GM19328 (cell line): ENCODE data around the gene ELOVL2.
A peak's percentile ranks its signal among the peaks of the same experiment; 100 is the strongest.
"Not testable (repeated sequence)": the region's sequence is repeated elsewhere in the genome, so short reads cannot be mapped to it uniquely, and the experiment has no call there.

Experiments
- ATAC-seq: cut with Tn5 transposase; IDR thresholded peaks from one replicate; pipeline ENCODE4 v1.9.1; 2021; ENCODE audit warnings: mild to moderate bottlenecking, moderate library complexity; ENCODE audit not compliant: unreplicated experiment

Gene ELOVL2

GRCh38 chr6:11043961-11044711, at the start of gene ELOVL2:
Gene ELOVL2, minus strand, starts transcription at chr6:11044305. Its CDS starts 75 bp downstream, at chr6:11044230.
- no peak for ATAC-seq

GRCh38 chr6:11093376-11093625, 49.2 kb upstream of the ELOVL2 start:
- ATAC-seq: peak; percentile 13

GRCh38 chr6:11092668-11093375, 48.7 kb upstream of the ELOVL2 start:
- peak; percentile 25 for ATAC-seq

- not testable (repeated sequence) for ATAC-seq
Observed at GRCh38 chr6:11091141-11091540, 47.0 kb upstream of the ELOVL2 start.

- ATAC-seq: no peak
Observed at GRCh38 chr6:11089695-11090094, 45.6 kb upstream of the ELOVL2 start.

GRCh38 chr6:11087141-11087812, 43.2 kb upstream of the ELOVL2 start:
- ATAC-seq: not testable (repeated sequence)

GRCh38 chr6:11085758-11086435, 41.8 kb upstream of the ELOVL2 start:
- ATAC-seq: no peak

- no peak for ATAC-seq
Observed at GRCh38 chr6:11083956-11084355, 39.9 kb upstream of the ELOVL2 start.

- no peak for ATAC-seq
Observed at GRCh38 chr6:11083491-11083890, 39.4 kb upstream of the ELOVL2 start.

- ATAC-seq: no peak
Observed at GRCh38 chr6:11080296-11080695, 36.2 kb upstream of the ELOVL2 start.

GRCh38 chr6:11078266-11078665, 34.2 kb upstream of the ELOVL2 start:
- ATAC-seq: no peak

- ATAC-seq: no peak
Observed at GRCh38 chr6:11076540-11076939, 32.4 kb upstream of the ELOVL2 start.

GRCh38 chr6:11072101-11072500, 28.0 kb upstream of the ELOVL2 start:
- ATAC-seq: no peak

- ATAC-seq: no peak
Observed at GRCh38 chr6:11069760-11070159, 25.7 kb upstream of the ELOVL2 start.

- no peak for ATAC-seq
Observed at GRCh38 chr6:11067348-11067747, 23.2 kb upstream of the ELOVL2 start.

GRCh38 chr6:11066505-11067347, 22.6 kb upstream of the ELOVL2 start:
- ATAC-seq: no peak

- ATAC-seq: no peak
Observed at GRCh38 chr6:11065436-11066202, 21.5 kb upstream of the ELOVL2 start.

GRCh38 chr6:11064836-11065235, 20.7 kb upstream of the ELOVL2 start:
- no peak for ATAC-seq

- no peak for ATAC-seq
Observed at GRCh38 chr6:11062715-11063114, 18.6 kb upstream of the ELOVL2 start.

GRCh38 chr6:11062083-11062482, 18.0 kb upstream of the ELOVL2 start:
- no peak for ATAC-seq
